Osteocyte (in vitro differentiated cells): ENCODE measurements around the gene USP36. TPM values are rescaled to one million over a fixed set of nuclear protein-coding genes. Genes with fewer than 3 reads are reported as not detected.

Source experiments
- DNase-seq: peaks from one replicate; pipeline ENCODE4 v3.0.0; 2021; ENCODE audit warnings: mixed read lengths; ENCODE audit not compliant: unreplicated experiment; ENCODE audit errors: extremely low spot score
- H3K27ac Mint-ChIP-seq: one replicate; pipeline ENCODE4 v1.8.0; 2021; ENCODE audit warnings: mild to moderate bottlenecking, mixed read lengths; ENCODE audit not compliant: unreplicated experiment
- H3K27me3 Mint-ChIP-seq: one replicate; pipeline ENCODE4 v1.8.0; 2021; ENCODE audit warnings: mixed read lengths; ENCODE audit not compliant: unreplicated experiment
- H3K36me3 Mint-ChIP-seq: one replicate; pipeline ENCODE4 v1.8.0; 2021; ENCODE audit warnings: mixed read lengths; ENCODE audit not compliant: unreplicated experiment
- H3K4me1 Mint-ChIP-seq: one replicate; pipeline ENCODE4 v1.8.0; 2021; ENCODE audit warnings: mixed read lengths; ENCODE audit not compliant: unreplicated experiment
- H3K4me3 Mint-ChIP-seq: one replicate; pipeline ENCODE4 v1.8.0; 2021; ENCODE audit warnings: mild to moderate bottlenecking, moderate library complexity, mixed read lengths; ENCODE audit not compliant: unreplicated experiment
- H3K9me3 Mint-ChIP-seq: one replicate; pipeline ENCODE4 v1.8.0; 2021; ENCODE audit warnings: mixed read lengths; ENCODE audit not compliant: unreplicated experiment
- CTCF ChIP-seq: fragments of 200-600 bp; sonication (generic); IDR thresholded peaks from 2 replicates; pipeline ENCODE4 v1.5.0; 2021; ENCODE audit warnings: antibody characterized with exemption, mild to moderate bottlenecking, moderate library complexity
- total RNA-seq: library from RNA; stranded (reverse); gene quantifications from 2 replicates; pipeline ENCODE4 v1.2.1, GENCODE V29; 2021

Gene USP36
- total RNA-seq, 1 donor from 2014 or later = 56.2 TPM

GRCh38 chr17:78847052-78847451 lies 6.4 kb upstream of the USP36 start:
- Mint-ChIP-seq H3K27me3 (no peaks in the 10 kb centered on the region), H3K27ac (no peak overlapping the region), H3K36me3 (peaks cover 4% of the 10 kb centered on the region), H3K4me1 (peaks cover 8% of the 10 kb centered on the region), H3K4me3 (no peak overlapping the region), H3K9me3 (no peaks in the 10 kb centered on the region)
- DNase-seq = no peak
- TF ChIP-seq CTCF = no peak

GRCh38 chr17:78844301-78845005 lies 3.8 kb upstream of the USP36 start:
- H3K27me3 Mint-ChIP-seq = no peaks in the 10 kb centered on the region
- H3K9me3 Mint-ChIP-seq = no peaks in the 10 kb centered on the region
- no peak for DNase-seq
- H3K27ac Mint-ChIP-seq = no peak overlapping the region
- TF ChIP-seq CTCF = no peak
- no peaks in the 10 kb centered on the region for H3K36me3 Mint-ChIP-seq
- peaks cover 18% of the 10 kb centered on the region for H3K4me1 Mint-ChIP-seq
- no peak overlapping the region for H3K4me3 Mint-ChIP-seq

GRCh38 chr17:78842881-78843565 lies 2.4 kb upstream of the USP36 start:
- Mint-ChIP-seq H3K9me3 (no peaks in the 10 kb centered on the region), H3K36me3 (no peaks in the 10 kb centered on the region), H3K4me3 (no peak overlapping the region), H3K27ac (no peak overlapping the region), H3K27me3 (no peaks in the 10 kb centered on the region), H3K4me1 (peaks cover 30% of the 10 kb centered on the region)
- TF ChIP-seq CTCF = peak; percentile 54
- no peak for DNase-seq

- H3K9me3 Mint-ChIP-seq = no peaks in the 10 kb centered on the region
- DNase-seq = no peak
- no peak for TF ChIP-seq CTCF
- peak overlapping the region; percentile 83 for H3K4me3 Mint-ChIP-seq
- peaks cover 16% of the 10 kb centered on the region for H3K36me3 Mint-ChIP-seq
- no peaks in the 10 kb centered on the region for H3K27me3 Mint-ChIP-seq
- peaks cover 34% of the 10 kb centered on the region for H3K4me1 Mint-ChIP-seq
- H3K27ac Mint-ChIP-seq = peak overlapping the region; percentile 87
Observed at GRCh38 chr17:78840530-78840779, 159 bp downstream of the USP36 start.

GRCh38 chr17:78839762-78840529 lies 668 bp downstream of the USP36 start:
- Mint-ChIP-seq H3K9me3 (no peaks in the 10 kb centered on the region), H3K4me1 (peaks cover 34% of the 10 kb centered on the region)
- TF ChIP-seq CTCF = no peak

More at GRCh38 chr17:78839762-78840529, 668 bp downstream of the USP36 start:
- Mint-ChIP-seq H3K27me3 (no peaks in the 10 kb centered on the region), H3K36me3 (peaks cover 20% of the 10 kb centered on the region), H3K27ac (peak overlapping the region; percentile 81), H3K4me3 (peak overlapping the region; percentile 83)
- peak; percentile 89 for DNase-seq
